HL-60 (cell line): Measurements from ENCODE around the gene GPR137.

ENCODE experiments used
- DNase-seq, 2 experiments: peaks; one replicate each; pipeline ENCODE4 v3.0.0-alpha.2; 2010 to 2020; ENCODE audit warnings: low read depth in 1 of 2, low spot score in 1 of 2
- H3K27ac ChIP-seq: fragments of 250-450 bp; sonication (Bioruptor Pico); replicated peaks from 2 replicates; pipeline ENCODE4 v1.5.1; 2020; ENCODE audit warnings: mild to moderate bottlenecking, moderate library complexity
- H3K27me3 ChIP-seq: fragments of 250-450 bp; sonication (Bioruptor Pico); 2 replicates; pipeline ENCODE4 v1.5.1; 2021; ENCODE audit warnings: mild to moderate bottlenecking, moderate library complexity; ENCODE audit not compliant: insufficient read depth, poor library complexity, severe bottlenecking
- H3K4me3 ChIP-seq: replicated peaks from 2 replicates; pipeline ENCODE4 v1.5.1; 2011; ENCODE audit warnings: mild to moderate bottlenecking, control low read depth, low read length; ENCODE audit not compliant: insufficient read depth
- CTCF ChIP-seq: IDR thresholded peaks from one replicate; pipeline ENCODE4 v1.5.1; 2011; ENCODE audit warnings: low read length, control low read depth, inconsistent platforms; ENCODE audit not compliant: insufficient read depth
- GABPA ChIP-seq: IDR thresholded peaks from 2 replicates; pipeline ENCODE4 v1.6.1; 2012; ENCODE audit warnings: low read depth
- POLR2AphosphoS5 ChIP-seq: IDR thresholded peaks from 2 replicates; pipeline ENCODE4 v1.6.1; 2012; ENCODE audit warnings: low read depth
- REST ChIP-seq: IDR thresholded peaks from 2 replicates; pipeline ENCODE4 v1.6.1; 2012; ENCODE audit warnings: low read depth; ENCODE audit not compliant: insufficient replicate concordance
- SPI1 ChIP-seq: IDR thresholded peaks from 2 replicates; pipeline ENCODE4 v1.6.1; 2012; ENCODE audit warnings: low read depth, mild to moderate bottlenecking, borderline replicate concordance

GPR137 gene

GRCh38 chr11:64253481-64253880 is 32.2 kb upstream of the GPR137 start:
- Histone ChIP-seq H3K27ac (no peak overlapping the region), H3K4me3 (no peak overlapping the region), H3K27me3 (no peaks in the 10 kb centered on the region)
- no peak for TF ChIP-seq GABPA
- TF ChIP-seq CTCF = no peak
- TF ChIP-seq REST = no peak
- TF ChIP-seq SPI1 = no peak
- no peak for TF ChIP-seq POLR2AphosphoS5
- DNase-seq = no peak

- no peak overlapping the region for H3K4me3 ChIP-seq
- no peak for DNase-seq
- TF ChIP-seq POLR2AphosphoS5 (no peak), CTCF (no peak), GABPA (no peak), SPI1 (no peak), REST (no peak)
- H3K27ac ChIP-seq = no peak overlapping the region
- no peaks in the 10 kb centered on the region for H3K27me3 ChIP-seq
Measured at GRCh38 chr11:64254326-64254725, 31.3 kb upstream of the GPR137 start.

GRCh38 chr11:64255135-64256128 is 30.2 kb upstream of the GPR137 start:
- H3K27me3 ChIP-seq = no peaks in the 10 kb centered on the region
- no peak overlapping the region for H3K27ac ChIP-seq
- TF ChIP-seq GABPA (no peak), CTCF (no peak), SPI1 (no peak), REST (no peak), POLR2AphosphoS5 (no peak)
- no peak for DNase-seq
- no peak overlapping the region for H3K4me3 ChIP-seq
